H1 (cell line): ENCODE results near the gene TCN2. TPM values are rescaled to one million over a fixed set of nuclear protein-coding genes. Genes with fewer than 3 reads are reported as not detected.

Experiments
- ASH2L ChIP-seq: fragments of 200-600, 300-600 bp; sonication (generic); IDR thresholded peaks from one replicate; pipeline ENCODE4 v1.7.1; 2017; ENCODE audit warnings: low read length
- CHD1 ChIP-seq: IDR thresholded peaks from 2 replicates; pipeline ENCODE4 v1.6.1; 2012; ENCODE audit warnings: low read depth, low read length, improper control_type of control experiment
- RAD21 ChIP-seq, 2 experiments: IDR thresholded peaks in 1 of 2; conservative IDR thresholded peaks in 1 of 2; 2 replicates each; pipeline ENCODE4 v1.6.1; 2011; ENCODE audit warnings: low read depth in 2 of 2, low read length in 2 of 2, improper control_type of control experiment in 1 of 2, inconsistent platforms in 1 of 2, mild to moderate bottlenecking in 1 of 2, moderate library complexity in 1 of 2
- polyA plus RNA-seq, 7 experiments: library from polyadenylated mRNA; depleted of rRNA in 3 of 7; stranded (reverse) in 5 of 7; unstranded in 2 of 7; fragments of >200 nt in 5 of 7; fragments of 200-250 nt in 2 of 7; gene quantifications; 1 replicate in 5 of 7; 2 replicates in 1 of 7; 4 replicates in 1 of 7; pipeline versions ENCODE4 v1.2.1 to v1.2.3, GENCODE V29; 2011 to 2013; ENCODE audit warnings: missing spikeins in 2 of 7, mixed read lengths in 2 of 7
- total RNA-seq: library from RNA; stranded (reverse); fragmentation: NEBNext Ultra II Directional; extraction: Animal tissue kit (Norgen Biotek cat#: 25700); gene quantifications from 2 replicates; pipeline ENCODE4 v1.2.1, GENCODE V29; 2021
- TF ChIP-seq, protein P1 (sequence below), 3 experiments: IDR thresholded peaks; 1 replicate in 2 of 3; 2 replicates in 1 of 3; pipeline versions ENCODE4 v1.5.1 to v1.6.1; 2011; ENCODE audit warnings: low read length in 3 of 3, mild to moderate bottlenecking in 3 of 3, inconsistent platforms in 2 of 3, low read depth in 1 of 3, moderate library complexity in 1 of 3; ENCODE audit not compliant: insufficient read depth in 1 of 3; ENCODE audit errors: control extremely low read depth in 1 of 3
- TF ChIP-seq, protein P2 (sequence below): IDR thresholded peaks from 2 replicates; pipeline ENCODE4 v1.6.1; 2012; ENCODE audit warnings: inconsistent platforms

The TCN2 gene
- total and polyA plus RNA-seq, 2 of the 8 experiments (the other 6 are each of a cell fraction or from before 2014, with no cell fraction given): 30.0 to 87.8 TPM

DNA sequence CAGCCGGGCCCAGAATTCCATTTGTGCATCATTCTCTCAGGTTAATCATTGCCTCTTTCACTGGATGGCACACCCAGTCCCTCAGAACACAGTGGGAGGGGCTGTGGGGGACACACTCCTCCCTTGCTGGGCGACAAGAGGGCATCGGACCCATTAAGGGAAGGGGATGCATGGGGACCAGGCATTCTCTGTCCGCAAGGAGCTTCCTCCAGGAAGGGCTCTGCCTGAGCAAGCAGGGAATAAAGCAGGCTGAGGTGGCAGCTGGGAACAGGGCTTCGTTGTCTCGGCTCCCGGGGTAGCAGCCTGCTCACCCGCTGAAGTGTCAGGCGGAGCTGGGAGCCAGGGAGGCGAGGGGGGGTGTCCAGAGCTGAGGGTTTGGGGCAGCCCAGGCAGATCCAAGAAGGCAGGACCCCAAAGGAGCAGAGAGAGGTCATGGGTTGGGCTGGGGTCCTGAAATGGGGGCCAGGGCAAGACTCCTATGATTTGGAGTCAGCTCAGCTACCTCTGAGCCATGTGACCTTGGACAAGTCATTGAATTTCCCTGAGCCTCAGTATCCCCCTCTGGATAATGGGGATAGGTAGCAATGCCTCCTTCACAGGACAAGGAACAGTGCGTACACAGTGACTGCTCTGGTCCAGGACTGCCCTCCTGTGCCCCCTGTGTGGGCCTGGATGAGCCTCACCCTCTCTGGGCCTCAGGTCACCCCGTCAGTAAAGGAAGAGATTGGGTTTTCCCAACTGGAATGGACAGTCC lies 34.0 kb upstream of the TCN2 start (continued):
- TF ChIP-seq, protein P1, sequence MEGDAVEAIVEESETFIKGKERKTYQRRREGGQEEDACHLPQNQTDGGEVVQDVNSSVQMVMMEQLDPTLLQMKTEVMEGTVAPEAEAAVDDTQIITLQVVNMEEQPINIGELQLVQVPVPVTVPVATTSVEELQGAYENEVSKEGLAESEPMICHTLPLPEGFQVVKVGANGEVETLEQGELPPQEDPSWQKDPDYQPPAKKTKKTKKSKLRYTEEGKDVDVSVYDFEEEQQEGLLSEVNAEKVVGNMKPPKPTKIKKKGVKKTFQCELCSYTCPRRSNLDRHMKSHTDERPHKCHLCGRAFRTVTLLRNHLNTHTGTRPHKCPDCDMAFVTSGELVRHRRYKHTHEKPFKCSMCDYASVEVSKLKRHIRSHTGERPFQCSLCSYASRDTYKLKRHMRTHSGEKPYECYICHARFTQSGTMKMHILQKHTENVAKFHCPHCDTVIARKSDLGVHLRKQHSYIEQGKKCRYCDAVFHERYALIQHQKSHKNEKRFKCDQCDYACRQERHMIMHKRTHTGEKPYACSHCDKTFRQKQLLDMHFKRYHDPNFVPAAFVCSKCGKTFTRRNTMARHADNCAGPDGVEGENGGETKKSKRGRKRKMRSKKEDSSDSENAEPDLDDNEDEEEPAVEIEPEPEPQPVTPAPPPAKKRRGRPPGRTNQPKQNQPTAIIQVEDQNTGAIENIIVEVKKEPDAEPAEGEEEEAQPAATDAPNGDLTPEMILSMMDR (IDR thresholded peaks at IDR 0.05; ENCODE audit: control extremely low read depth in 1 of 3, insufficient read depth in 1 of 3, low read depth in 1 of 3, low read length in 3 of 3): no peak
- TF ChIP-seq CHD1 (no peak), ASH2L (no peak), RAD21 (IDR thresholded peaks at IDR 0.05 in 1 of 2, conservative IDR thresholded peaks at IDR 0.05 in 1 of 2; ENCODE audit: low read depth in 2 of 2, low read length in 2 of 2) (no peak)
- TF ChIP-seq, protein P2, sequence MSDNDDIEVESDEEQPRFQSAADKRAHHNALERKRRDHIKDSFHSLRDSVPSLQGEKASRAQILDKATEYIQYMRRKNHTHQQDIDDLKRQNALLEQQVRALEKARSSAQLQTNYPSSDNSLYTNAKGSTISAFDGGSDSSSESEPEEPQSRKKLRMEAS: no peak
- TF ChIP-seq, all 59 proteins: peak for 0
